ENCODE data around the gene RASAL3.

RASAL3 gene

DNA sequence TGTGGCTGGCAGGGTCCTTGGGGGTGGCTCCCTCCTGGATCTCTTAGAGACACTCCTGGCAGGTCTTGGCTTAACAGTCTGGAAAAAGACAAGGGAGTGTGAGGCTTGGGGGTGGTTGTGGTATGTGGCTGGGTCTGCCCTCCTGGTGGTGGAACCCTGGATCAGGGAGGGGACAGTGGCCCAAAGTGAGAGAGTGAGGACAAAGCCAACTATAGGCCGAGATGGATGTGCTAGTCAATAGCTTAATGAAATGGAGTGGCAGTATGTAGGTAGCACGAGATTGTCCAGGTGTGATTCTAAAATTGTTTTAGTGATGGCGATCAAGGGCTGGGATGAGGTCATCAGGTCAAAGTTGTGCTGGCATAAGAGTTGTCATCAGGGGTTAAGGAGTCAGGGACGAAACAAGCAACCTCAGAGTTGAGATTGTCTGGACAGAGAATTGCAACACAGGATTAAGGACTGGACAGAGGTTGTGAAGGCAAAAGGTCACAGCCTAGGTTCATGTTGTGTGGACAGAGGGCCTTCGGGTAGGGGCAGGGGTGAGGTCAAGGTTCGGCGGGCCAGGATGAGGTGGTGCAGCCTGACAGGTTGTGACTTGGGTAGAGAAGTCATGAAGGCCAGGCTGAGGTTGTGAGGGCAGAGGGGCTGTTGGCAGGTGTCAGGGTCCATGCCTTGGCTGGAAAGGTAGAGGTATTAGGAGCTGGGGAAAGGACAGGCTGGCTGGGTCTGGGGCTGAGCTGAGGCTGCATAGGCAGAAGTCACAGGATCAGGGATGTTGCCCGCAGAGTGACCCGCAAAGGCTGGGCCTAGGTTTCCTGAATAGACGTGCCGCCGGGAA is 4.5 kb upstream of the RASAL3 start:
- no peak for TF ChIP-seq JUND (IDR thresholded peaks at IDR 0.05; ENCODE audit: low read depth)
- no peak for DNase-seq (ENCODE audit: low read depth in 1 of 2, low spot score in 1 of 2)
- in situ Hi-C loops (cut with HindIII; ENCODE audit: low pct_unique_long_range_greater_than_20kb, low sequenced_read_pairs) = no loop called here

DNA sequence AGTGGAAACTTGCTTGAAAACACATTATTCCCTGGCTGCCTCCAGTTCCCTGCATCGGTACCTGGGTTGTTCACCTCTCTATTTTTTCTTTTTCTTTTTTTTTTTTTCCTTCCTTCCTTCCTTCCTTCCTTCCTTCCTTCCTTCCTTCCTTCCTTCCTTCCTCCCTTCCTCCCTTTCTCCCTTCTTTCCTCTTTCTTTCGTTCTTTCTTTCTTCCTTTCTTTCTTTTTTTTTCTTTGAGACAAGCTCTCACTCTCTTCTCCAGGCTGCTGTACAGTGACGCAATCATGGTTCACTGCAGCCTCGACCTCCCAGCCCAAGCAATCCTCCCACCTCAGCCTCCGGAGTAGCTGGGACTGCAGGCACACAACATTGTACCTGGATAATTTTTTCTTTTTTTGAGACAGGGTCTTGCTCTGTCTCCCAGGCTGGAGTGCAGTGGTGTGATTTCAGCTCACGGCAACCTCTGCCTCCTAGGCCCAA is 3.4 kb upstream of the RASAL3 start:
- DNase-seq (ENCODE audit: low read depth in 1 of 2, low spot score in 1 of 2) = no peak
- no peak for TF ChIP-seq JUND (IDR thresholded peaks at IDR 0.05; ENCODE audit: low read depth)
- in situ Hi-C loops (cut with HindIII; ENCODE audit: low pct_unique_long_range_greater_than_20kb, low sequenced_read_pairs) = no loop called here

DNA sequence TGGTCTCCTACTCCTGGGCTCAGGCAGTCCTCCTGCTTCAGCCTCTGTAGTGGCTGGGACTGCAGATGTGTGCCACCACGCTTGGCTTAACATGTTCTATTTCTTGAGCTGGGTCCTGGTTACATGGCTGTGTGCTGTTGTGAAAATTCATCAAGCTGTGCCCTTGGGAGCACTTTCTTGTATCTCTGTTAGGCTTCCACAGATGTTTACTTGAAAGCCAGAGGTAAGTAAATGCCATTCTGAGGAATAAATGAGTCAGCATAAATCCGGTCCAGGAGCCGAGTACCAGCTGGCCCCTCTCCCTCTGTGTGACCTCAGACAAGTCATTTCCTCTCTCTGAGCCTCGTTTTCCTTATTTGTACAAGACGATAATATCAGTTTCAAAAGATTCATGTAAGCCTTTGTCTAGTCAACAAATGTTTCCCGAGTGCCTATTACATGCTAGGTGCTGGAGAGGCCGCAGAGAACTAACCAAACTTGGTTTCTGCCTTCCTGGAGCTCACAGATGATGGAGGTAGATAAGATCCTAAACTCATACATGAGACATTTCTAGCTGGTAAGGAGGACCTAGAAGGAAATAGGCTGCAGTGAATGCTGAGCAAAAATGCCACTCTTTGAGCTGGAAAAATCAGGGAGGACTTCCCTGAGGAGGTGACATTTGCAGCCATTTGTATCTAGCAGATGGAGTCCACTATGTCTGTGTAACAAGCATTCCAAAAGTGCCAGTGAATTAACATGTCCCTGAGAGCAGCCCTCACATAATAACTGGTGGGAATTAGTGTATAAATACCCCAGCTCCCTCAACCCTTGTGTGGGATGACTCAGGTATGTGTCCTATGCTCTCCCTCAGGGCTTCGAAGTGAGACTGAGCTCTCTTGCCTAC is 2.7 kb upstream of the RASAL3 start:
- TF ChIP-seq JUND (IDR thresholded peaks at IDR 0.05; ENCODE audit: low read depth) = no peak
- DNase-seq (ENCODE audit: low read depth in 1 of 2, low spot score in 1 of 2) = peak in 1 of 2 experiments; percentile 88
- in situ Hi-C loops (cut with HindIII; ENCODE audit: low pct_unique_long_range_greater_than_20kb, low sequenced_read_pairs) = no loop called here

DNA sequence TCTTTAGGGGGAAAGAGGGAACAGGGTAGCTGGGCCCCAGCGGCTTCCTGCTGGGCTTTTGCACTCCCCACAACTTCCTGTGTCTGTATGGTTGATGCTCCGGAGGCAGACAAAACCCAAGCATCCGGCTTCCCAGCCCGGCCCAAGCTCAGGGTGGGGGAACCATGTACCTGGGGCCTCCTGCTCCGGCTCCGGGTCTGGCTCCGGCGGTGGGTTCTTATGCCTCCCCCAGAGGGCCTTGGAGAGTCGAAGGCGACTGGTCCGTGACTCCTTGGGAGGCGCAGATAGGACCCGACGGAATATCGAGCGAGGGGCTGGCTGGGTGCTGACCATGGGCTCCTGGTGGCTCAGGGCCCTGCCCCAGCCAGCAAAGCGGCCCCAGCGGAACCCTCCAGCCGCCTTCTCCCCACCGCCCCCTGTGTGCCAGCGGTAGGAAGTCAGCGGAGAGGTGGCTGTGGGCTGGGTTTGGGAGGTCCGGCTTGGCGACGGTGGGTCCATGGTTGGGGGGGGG is 428 bp downstream of the RASAL3 start:
- TF ChIP-seq JUND (IDR thresholded peaks at IDR 0.05; ENCODE audit: low read depth) = no peak
- in situ Hi-C loops (cut with HindIII; ENCODE audit: low pct_unique_long_range_greater_than_20kb, low sequenced_read_pairs) = no loop called here
- DNase-seq (ENCODE audit: low read depth in 1 of 2, low spot score in 1 of 2) = no peak

DNA sequence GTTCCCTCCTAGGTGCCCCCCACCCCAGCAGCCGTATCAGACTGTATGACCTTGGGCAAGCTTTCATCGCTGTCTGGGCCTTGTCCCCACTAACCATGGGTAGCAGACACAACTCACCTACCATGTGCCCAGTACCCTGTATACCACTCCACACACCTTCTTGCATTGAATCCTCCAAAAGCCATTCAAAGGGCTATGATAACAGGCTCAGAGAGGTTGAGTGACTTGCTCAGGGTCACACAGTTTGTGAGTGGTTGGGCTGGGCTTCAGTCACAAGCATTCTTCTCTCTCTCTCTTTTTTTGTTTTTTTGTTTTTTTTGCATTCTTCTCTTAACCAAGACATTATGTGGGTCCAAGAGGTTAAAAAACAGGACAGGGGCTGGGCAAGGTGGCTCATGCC is 2.6 kb downstream of the RASAL3 start:
- in situ Hi-C loops (cut with HindIII; ENCODE audit: low pct_unique_long_range_greater_than_20kb, low sequenced_read_pairs) = no loop called here
- DNase-seq (ENCODE audit: low read depth in 1 of 2, low spot score in 1 of 2) = no peak

DNA sequence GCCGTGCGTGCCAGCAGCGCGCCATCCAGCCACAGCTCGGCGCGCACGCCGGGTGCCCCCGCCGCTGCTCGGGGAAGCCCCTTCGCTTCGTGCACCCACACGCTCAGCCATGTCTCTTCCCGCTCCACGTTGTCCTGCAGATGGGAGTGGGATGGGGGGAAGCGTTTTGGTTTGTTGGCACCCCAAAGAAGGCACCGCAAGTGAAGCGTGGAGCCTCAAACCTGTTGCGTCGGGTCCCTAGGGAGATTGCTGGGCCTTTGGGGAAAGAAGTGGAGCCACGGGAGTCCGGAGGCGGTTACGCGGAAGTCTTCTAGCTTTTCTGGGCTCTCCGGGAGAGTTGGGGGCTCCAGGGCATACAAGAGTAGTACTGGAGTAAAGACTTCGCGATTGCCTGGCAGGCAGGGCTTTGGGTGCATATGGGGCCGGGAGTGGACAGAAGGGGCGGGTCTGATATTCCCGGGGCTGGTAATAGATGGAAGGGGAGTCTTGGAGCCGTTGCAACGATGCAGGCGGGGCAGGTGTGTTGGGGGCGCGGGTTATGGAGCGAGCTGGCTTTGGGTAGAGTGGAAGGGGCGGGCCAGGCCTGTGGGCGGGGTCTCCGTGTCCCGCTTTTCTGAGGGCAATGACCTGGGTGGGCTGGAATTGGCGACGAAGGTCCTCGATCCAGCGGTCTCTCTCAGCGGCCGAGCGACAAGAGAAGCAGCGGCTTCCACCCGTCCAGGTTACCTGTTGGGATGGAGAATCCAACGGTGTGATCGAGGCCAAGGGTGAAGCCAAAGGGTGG is 6.5 kb downstream of the RASAL3 start:
- no peak for TF ChIP-seq JUND (IDR thresholded peaks at IDR 0.05; ENCODE audit: low read depth)
- in situ Hi-C loops (cut with HindIII; ENCODE audit: low pct_unique_long_range_greater_than_20kb, low sequenced_read_pairs) = no loop called here
- DNase-seq (ENCODE audit: low read depth in 1 of 2, low spot score in 1 of 2) = no peak

More for the DNA sequence above, 2.6 kb downstream of the RASAL3 start:
- no peak for TF ChIP-seq JUND (IDR thresholded peaks at IDR 0.05; ENCODE audit: low read depth)

DNA sequence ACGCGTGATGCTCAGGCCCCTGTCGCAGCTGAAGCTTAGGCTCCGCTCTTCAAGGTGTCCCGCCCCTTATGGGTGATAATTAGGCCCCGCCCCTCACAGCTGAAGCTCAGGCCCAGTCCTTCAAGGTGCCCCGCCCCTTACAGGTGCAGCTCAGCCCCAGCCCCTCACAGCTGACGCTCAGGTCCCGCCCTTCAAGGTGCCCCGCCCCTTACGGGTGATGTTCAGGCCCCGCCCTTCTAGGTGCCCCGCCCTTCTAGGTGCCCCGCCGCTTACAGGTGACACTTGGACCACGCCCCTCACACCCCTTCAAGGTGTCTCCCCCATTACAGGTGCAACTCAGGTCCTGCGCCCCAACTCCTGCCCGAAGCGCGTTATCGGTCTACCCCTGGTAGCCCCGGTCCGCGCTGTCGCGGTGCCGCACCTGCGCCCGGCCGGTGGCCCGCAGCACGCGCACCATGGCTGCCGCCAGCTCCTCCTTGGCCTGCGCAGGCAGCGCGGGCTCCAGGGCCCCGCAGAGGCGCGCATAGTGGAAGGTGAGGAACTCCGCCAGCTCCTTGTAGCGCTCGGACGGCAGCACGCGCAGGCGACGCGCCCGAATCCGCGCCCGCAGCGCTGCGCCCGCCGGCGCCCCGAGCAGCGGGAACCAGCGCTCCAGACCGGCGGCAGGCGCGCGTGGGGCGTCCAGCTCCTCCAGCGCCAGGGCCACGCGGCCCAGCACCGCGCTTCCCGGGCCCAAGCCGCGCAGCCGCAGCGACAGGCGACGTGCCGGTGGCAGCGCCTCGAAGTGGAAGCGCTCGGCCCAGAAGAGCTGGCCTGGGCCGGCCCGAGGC is 7.3 kb downstream of the RASAL3 start:
- TF ChIP-seq JUND (IDR thresholded peaks at IDR 0.05; ENCODE audit: low read depth) = no peak
- in situ Hi-C loops (cut with HindIII; ENCODE audit: low pct_unique_long_range_greater_than_20kb, low sequenced_read_pairs) = no loop called here
- DNase-seq (ENCODE audit: low read depth in 1 of 2, low spot score in 1 of 2) = peak in 1 of 2 experiments; percentile 56

DNA sequence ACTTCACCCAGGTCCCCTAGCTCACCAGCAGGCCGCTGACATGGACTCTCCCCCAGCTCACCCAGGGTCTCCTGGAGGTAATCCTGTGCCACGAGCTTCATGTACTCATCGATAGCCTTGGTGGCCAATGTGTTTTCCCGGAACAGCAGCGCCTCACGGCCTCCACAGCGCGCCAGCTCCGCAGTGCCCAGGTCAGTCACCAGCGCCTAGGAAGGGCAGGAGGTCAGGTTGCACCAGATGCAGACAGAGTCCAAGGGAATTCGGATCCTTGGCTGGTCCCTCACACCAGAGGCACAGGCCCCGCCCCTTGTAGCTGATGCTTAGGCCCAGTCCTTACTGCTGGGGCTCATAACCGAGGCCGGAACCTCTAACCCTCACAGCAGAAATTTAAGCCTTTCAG is 7.9 kb downstream of the RASAL3 start:
- no peak for TF ChIP-seq JUND (IDR thresholded peaks at IDR 0.05; ENCODE audit: low read depth)
- no peak for DNase-seq (ENCODE audit: low read depth in 1 of 2, low spot score in 1 of 2)
- in situ Hi-C loops (cut with HindIII; ENCODE audit: low pct_unique_long_range_greater_than_20kb, low sequenced_read_pairs) = no loop called here

DNA sequence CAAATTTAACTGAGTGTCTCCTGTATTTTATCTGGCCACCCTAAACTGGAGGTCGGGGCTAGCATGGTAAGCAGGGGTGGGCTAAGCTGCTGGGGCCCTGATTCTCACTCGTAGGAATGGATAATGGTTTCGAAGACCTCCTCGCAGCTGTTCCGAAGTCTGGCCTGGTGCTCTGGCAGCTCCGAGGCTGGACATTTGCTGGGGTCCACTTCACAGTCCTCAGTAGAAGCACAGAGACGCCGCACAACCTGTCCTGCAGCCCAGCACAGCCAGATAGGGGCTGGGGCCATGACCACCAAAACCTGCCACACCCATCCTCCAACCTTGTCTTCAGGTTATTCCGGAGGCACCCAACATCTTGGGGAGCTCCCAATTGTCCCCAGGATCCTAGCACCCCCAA is 8.3 kb downstream of the RASAL3 start:
- TF ChIP-seq JUND (IDR thresholded peaks at IDR 0.05; ENCODE audit: low read depth) = no peak
- in situ Hi-C loops (cut with HindIII; ENCODE audit: low pct_unique_long_range_greater_than_20kb, low sequenced_read_pairs) = no loop called here
- DNase-seq (ENCODE audit: low read depth in 1 of 2, low spot score in 1 of 2) = no peak

DNA sequence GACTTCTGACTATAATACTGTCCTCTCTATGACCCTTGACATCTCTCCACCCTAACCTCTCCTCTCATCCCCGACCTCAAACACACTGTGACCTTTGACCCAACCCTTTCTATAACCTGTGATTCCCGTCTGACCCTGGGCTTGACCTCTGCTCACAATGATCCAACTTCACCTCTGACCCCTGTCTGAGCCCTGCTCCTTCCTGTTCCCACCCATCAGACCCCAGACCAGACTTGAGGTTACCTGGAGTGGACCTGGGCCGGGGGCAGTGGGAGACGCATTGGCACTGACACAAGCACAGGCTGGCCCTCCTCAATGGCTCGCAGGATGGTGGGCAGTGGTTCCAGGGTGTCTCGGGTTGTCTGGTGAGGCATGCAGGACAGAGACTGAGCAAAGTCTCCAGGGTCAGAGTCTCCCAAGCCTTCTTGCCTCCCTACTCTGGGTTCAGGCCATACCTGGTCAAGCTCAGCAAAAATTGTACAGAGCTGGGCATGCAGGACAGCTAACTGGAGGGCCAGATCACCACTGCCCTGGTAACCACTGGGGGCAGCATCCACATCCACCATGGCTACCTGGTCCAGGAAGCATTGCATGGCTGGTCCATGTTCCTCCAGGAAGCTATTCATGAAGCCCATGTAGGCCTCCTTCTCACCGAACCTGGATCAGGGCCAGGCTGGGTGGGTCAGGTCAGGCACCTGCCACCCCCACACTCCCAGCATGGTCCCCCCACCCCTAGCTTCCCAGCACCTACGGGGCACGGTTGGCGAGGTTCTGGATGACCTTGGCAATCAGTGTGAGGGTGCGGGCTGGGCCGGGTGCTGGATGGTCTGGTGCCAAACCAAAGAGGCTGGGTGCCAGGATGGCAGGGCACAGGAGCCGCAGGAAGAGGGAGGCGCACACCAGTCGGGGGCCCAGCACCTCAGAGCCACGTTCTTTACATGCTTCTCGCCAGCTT is 10.2 kb downstream of the RASAL3 start:
- no peak for TF ChIP-seq JUND (IDR thresholded peaks at IDR 0.05; ENCODE audit: low read depth)
- in situ Hi-C loops (cut with HindIII; ENCODE audit: low pct_unique_long_range_greater_than_20kb, low sequenced_read_pairs) = no loop called here
- peak in 1 of 2 experiments; percentile 51 for DNase-seq (ENCODE audit: low read depth in 1 of 2, low spot score in 1 of 2)
